DMS114 treated with DMSO at 0.1 percent for 48 hours (cell line): ENCODE measurements around the gene WDFY4.

Experiments
- DNase-seq: peaks from one replicate; lab custom pipeline; 2025; ENCODE audit not compliant: unreplicated experiment; lab: John Stamatoyannopoulos, UW

The WDFY4 gene

DNA sequence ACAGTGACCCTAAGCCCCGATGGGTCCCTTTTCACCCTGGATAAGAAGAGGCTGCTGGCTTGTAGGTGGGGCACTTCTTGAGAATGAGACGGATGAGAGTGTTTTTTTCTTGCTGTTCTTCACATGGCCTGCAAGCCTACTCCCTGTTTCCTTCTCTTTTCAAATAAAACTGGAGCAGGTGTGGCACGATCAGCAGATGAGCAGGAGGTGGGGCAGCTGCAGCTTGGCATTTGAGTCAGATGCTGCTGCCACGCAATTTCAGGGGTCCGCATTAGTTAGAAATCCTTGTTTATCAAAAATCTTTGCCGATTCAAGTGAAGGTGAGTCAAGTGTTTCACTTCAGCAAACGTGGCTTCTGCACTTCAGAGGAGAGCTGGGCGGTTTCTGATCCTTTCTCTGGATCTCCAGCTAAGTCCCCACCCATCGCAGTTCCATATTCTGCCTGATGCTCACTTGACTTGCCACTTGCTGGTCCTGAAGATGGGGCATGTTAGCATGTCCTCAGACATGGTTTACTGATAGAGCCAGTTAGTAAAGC is 20.8 kb downstream of the WDFY4 start:
- no peak for DNase-seq

DNA sequence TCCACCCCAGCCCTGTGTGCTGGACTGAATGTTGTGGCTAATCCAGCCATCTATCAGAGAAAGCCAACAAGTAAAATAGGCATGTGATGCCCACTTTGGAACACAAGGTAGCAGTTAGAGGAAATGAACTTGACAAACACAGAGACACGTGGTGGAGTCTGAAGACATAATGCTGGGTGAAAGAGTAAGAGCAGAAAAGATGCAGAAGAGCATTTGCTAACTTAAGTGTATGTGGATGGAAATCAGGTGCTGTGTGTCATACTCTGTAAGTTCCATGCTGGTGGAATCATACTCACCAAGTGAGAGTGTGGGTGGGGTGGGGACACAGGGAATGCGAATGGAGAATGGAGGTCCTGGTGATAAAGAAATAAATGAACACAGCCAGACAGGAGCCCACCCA is 22.8 kb downstream of the WDFY4 start:
- no peak for DNase-seq

DNA sequence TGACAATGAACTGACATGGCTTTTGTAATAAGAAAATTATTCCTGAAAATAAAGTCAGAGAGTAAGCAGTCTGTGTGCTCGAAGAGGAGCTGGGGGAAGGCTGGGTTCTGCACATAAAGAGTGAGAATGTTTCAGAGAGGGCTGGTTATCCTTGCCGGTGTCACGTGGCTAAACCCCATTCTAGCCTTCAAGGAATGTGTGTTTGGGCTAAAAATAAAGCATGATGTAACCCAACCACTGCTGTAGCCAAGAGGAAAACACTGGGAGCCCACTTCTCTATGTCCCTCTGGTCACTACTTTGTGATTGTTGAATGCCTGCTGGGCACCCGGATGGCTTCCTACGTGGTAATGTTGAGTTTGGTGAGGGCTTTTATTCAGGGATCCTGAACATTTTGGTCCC is 23.5 kb downstream of the WDFY4 start:
- DNase-seq, result no peak

DNA sequence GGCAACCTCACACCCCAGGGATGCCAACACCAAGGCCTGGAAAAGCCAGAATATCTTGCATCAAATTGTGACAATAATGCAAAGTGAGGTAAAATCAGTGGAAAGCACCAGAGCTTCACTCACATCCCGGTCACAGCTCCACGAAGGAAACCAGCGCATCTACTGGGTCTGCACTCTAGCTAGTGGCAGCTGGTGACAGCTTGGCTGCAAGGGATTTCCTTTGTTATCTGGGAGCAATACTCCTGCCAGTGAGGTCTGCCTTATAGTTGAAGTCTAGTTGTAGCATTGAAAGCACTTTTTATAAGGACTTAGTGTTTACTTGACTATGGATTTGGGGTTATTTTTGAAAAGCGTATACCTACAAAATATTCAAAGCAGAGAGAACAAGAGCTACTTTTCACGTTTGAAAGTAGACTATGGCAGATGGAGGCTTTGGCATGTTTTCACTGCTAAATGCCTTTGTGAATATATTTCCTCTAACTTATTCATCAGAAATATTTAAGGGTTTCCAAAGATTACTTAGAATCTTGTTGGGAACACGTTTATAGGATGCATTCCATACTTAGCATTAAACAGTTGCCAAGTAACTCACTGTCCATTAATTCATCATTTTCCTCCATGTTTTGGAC is 26.1 kb downstream of the WDFY4 start:
- DNase-seq, result no peak

DNA sequence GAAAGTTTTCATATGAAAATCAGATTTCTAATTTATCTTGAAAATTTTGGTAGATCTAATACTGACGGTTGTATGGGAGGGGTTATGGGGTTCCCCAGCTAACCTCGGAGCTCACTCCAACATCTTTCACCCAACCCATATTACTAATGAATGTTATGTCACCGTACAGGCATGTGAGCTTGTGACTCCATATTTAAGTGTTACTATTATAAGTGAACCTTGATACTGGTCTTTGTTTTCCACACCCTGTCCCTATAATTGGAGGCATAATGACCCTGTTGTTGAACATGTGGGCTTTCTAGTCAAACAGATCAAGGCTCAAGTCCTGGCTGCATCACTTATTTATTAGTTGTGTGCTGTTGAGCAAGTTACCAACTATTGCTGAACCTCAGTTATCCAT is 27.2 kb downstream of the WDFY4 start:
- no peak for DNase-seq

DNA sequence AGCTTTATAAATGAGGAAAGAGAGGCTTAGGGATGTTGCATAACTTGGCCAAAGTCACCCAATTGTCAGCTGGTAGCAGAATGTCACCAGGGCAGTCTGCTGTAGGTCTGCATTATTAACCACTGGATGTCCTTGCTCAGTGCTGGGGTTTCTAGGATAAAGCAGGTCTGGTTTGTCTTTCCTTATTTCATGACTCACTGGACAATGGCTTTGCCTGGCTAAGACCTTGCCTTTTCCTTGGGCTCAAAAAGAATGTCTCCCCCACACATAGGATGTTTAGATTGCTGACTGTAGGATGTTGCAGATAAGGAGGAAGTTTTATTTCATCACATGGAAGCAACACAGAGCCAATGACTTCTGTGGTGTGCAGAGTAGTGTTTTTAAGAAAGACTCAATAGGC is 29.4 kb downstream of the WDFY4 start:
- DNase-seq, result no peak

DNA sequence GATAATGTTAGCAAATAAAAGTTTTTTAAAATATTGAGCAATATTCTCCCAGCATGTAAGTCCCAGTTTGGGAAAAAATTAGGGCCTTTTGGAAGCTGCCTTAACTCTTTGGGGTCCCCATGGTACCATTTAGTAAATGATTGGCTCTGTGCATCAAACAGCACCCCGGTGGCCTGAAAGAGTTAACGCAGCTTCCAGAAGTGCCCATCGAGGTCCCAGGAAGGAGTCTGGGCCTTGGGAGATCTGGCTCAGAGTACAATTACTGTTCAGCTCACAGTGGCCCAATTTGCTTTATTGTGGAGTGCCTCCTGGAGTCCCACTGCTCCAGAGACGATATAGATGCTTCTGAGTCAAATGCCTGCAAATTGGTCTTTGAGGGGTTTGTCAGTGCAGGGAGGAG is 31.7 kb downstream of the WDFY4 start:
- no peak for DNase-seq

DNA sequence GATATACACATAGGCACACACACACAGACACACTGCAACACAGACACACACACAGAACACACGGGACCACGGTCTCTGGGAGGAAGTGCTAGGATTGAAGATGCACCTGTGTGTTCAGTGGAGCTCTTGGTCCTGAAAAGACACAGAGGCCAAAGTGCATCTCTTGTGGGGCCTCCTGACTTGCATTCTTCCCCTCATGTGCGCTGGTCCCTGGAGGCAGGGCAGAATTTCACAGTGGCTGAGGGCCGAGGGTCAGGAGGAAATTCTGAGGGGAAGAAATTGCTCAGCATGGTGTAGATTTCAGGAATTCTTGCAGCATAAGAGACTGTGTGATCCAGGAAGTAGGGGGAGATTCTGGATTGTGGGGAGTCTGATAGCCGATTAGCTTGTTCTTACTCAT is 35.9 kb downstream of the WDFY4 start:
- no peak for DNase-seq

DNA sequence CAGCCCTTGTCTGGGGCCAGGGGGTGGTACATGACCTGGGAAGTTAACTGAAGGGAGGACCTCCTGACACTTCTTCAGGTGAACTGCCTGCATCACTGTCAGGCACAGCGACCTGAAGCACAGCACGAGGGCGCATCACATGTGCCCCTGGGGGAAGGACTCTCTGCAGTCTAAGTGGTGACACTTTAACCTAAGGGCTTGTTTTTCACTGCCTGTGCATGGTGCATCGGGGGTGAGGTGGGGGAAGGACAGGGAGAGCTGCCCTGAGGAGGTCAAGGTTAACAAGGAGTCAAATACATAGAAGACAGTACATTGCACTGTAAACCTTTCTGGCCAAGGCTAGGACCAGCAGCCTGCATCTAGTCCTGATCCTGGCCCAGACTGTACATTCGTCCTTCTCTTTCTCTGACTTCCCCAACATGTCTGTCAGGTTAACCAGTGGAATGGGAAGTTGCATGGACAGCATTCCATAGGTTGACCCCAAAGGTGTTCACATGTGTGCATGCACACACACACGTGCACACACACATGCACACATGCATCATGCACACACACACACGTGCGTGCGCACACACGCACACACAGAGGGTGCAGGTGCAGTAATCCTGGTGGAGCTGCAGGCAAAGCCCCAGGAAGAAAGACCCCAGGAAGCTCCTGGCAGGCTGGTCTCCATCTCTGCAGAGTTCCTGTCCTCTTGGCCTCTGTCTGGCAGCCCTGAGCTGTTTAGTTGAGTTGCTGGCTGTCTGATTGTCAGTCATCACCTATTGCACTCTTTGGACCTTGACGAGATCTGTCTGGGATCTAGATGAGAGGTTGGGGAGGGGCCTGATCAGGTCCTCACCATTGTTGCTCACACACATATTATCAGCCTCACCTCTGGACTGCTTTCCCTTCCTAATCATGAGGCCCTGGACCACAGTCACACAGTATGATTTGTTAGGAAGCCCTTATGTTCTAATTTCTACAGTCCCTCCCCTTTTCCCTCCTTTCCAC is 37.8 kb downstream of the WDFY4 start:
- no peak for DNase-seq

DNA sequence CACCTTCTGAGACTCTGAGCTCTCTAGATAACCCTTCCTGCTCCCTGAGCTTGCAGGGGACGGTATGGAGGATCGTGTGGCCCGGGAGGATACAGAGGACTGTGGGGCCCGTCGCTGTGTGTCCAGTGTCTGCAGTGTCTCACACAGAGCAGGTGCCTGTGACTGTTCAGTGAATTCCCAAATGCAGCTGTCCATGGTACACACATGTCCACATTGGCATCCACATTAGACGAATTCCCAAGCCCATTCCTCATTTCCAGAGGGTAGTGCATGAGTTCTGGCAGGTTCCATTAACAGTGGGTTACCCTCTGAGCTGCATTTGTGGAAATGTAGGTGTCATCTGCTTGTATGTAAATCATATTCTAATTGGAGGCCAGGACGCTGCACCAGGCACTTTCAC is 39.5 kb downstream of the WDFY4 start:
- DNase-seq, result no peak

DNA sequence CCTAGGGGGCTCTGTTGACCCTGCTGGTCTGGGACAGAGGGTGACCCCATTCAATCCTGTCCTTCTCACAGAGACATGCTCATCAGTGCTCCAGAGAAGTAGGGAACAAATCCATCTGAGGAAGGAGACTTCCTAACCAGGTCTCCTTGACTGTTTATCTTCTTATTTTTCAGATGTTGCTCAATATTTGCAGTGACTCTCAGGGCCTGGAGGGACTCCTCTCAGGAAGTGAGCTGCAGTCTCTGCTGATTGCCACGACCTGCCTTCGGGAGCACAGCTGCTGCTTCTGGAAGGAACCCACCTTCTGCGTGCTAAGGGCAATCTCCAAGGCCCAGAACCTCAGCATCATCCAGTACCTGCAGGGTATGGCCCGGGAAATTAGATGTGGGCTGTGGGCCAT is 41.0 kb downstream of the WDFY4 start:
- no peak for DNase-seq

DNA sequence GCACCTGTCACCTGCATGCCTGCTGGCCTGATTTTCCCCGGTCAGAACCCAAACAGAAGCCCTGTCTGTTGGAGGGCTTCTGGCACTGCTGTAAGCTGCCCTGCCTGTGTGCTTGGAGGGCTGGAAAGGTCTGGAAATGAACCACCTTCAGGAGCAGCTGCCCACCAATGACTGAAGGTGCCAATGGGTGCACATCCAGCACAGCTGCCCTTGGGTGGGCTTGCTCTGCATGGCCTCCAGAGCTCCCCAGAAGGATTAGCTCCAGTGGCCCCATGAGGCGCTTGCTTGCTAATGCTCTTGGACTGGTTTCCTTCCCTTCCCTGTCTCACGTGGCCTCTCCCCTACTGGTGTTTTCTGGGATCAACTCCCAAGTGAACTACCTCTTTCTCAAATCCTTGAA is 43.2 kb downstream of the WDFY4 start:
- no peak for DNase-seq

DNA sequence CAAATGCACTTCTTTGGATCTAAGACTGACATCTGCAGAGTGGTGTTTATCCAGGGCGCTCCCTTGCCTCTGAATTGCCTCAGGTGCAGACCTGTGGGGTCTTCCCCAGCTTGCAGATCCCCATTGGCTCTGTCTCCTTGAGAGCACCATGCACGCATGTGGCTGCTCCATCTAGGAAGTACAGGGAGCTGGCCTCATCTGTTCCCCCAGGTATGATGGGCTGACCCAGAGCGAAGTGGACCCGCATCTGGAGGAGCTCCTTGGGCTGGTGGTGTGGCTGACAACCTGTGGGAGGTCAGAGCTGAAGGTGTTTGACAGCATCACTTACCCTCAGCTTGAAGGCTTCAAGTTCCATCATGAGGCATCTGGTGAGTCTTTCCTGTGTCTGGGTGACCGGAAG is 44.5 kb downstream of the WDFY4 start:
- no peak for DNase-seq

DNA sequence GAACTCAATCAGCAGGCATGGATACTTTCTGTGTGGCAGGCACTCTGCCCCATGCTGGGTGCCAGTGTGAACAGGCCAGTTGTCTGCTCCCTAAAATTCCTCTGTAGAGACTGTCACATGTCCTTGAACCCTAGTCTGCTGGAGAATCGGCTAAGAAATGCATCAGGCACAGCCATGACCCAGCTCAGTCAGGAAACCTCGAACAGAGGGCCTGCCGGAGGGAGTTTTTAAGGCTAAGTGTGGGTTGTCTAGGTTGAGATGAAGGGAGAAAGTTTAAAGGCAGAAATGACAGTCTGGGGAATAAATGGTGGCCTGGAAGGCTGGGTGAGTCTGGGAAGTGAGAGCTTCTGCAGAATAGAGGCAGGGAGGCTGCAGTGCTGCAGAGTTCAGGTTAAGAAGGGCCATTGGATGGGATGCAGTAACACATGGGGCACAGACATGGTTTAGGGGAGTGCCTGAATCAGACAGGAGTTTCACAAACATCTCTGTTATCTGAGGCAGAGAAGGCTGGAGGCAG is 45.3 kb downstream of the WDFY4 start:
- no peak for DNase-seq

DNA sequence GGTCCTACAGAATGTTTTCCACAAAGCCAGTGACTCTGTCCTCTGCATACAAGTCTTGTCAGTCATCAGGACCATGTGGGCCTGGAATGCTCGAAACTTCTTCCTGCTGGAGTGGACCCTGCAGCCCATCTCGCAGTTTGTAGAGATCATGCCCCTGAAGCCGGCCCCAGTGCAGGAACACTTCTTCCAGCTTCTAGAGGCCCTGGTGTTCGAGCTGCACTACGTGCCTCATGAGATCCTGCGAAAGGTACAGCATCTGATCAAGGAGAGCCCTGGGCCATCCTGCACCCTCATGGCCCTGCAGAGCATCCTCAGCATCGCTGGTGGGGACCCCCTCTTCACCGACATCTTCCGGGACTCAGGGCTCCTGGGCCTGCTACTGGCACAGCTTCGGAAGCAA is 46.5 kb downstream of the WDFY4 start:
- no peak for DNase-seq

DNA sequence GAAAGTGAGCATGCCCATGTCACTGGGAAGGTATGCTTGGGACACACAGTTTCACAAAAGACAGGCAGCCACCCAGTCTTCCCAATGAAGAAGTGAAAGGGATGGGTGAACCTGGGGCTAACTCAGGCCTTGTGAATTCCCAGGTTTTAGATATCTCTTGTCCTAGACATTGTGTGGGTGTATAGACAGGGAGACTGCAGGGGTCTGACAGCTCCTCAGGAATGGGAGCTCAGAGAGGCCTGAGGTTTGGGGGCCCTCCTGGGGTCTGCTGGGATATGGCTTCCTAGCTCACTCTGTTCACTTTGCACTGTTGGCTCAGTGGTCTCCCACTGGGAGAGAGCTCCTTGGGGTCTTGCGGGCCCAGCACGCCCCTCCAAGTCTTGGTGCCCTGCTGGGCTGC is 47.0 kb downstream of the WDFY4 start:
- no peak for DNase-seq

DNA sequence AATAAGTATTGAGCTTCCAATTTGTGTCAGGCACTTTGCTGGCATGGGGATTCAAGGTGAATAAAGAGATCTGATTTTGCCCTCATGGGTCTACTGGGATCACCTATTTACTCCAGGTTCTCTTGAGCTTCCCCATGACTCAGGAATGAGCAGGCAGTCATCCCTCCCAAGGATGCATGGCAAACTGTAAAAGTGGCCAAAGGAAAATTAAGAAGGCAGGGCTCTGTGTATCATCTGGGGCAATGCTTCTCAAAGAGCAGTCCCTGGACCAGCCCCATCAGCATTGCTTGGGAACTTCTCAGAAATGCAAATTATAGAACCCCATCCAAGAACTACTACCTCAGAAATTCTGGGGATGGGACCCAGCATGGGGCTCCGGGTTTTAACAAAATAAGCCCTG is 48.7 kb downstream of the WDFY4 start:
- no peak for DNase-seq

DNA sequence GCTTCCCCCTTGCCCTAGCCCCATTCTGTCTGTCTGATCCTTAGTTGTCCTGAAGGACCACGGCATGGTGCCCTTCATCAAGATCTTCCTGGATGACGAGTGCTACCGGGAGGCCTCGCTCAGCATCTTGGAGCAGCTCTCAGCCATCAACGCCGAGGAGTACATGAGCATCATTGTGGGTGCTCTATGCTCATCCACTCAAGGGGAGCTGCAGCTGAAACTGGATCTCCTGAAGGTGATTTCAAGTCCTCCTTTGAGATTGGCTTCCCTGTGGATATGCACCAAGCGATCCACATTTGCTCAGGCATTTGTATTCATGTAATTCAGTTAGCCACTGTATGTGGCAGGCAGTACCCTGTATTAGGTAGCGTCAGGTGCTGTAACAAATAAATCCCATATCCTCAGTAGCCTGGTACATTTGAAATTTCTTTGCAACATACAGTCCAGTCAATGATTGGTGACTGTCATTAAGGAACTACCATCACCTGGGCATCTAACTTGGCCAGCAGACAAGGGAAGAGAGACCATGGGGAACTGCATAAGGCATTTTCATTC is 51.2 kb downstream of the WDFY4 start:
- no peak for DNase-seq

DNA sequence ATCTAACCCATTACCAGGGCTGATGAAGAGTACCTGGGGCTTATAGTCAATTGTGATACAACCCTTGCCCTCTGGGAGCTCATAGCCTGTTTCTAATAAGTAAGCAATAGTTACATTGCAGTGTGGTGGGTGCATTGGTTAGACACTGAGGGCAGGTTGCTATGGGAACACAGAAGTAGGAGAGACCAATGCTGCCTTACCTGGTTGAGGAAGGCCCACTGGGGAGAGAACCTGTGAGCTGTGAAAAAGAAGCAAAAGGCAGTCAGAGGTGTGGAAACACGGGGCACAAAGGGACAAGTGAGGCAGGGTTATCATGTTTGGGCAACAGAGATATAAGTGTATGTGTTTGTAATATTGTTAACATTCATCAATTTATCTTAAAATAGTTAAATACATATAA is 51.9 kb downstream of the WDFY4 start:
- no peak for DNase-seq

DNA sequence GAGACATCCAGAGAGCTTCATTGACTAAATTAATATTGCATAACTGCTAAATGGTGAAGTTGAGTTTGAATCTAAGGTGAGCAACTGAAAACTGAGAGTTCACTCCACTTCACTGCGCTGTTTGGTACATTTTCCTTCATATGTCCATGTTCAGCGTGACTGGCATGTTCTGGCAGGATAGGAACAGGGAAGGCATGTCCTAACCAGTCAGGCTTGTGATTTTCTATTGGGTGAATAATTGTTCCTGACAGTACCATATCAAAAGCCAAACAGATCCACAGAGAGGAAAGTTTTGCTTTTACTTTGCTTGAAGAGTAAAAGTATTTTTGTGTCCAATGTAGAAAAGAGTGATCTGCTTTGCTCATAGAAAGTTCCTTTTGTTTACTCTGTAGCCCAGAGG is 53.2 kb downstream of the WDFY4 start:
- no peak for DNase-seq

DNA sequence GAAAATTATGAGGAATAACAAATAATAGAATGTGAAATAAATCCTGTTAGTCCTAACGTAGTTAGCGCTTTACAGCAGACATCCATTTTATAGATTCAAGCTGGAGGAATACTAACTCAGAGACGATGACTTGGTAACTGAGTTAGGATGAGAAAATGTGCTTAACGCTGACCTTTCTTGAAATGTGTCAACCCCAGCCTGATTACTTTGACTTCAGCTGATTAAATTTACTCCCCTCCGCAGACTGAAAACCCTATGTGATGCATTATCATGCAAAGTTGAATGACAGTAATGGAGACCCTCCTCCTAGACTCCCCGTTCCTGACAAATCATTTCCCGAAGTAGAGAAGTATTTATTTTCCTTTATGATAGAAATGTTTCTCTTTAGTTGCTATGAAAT is 54.5 kb downstream of the WDFY4 start:
- DNase-seq, result no peak
